Erythroblast (primary cell): ENCODE data around the gene COL2A1.

Experiments
- GATA1 ChIP-seq: IDR thresholded peaks from 2 replicates; pipeline ENCODE4 v1.6.1; 2011; ENCODE audit warnings: low read depth, mild to moderate bottlenecking, control low read depth, low read length, moderate library complexity
- POLR2A ChIP-seq: IDR thresholded peaks from 2 replicates; pipeline ENCODE4 v1.6.1; 2011; ENCODE audit warnings: mild to moderate bottlenecking, low read length

DNA sequence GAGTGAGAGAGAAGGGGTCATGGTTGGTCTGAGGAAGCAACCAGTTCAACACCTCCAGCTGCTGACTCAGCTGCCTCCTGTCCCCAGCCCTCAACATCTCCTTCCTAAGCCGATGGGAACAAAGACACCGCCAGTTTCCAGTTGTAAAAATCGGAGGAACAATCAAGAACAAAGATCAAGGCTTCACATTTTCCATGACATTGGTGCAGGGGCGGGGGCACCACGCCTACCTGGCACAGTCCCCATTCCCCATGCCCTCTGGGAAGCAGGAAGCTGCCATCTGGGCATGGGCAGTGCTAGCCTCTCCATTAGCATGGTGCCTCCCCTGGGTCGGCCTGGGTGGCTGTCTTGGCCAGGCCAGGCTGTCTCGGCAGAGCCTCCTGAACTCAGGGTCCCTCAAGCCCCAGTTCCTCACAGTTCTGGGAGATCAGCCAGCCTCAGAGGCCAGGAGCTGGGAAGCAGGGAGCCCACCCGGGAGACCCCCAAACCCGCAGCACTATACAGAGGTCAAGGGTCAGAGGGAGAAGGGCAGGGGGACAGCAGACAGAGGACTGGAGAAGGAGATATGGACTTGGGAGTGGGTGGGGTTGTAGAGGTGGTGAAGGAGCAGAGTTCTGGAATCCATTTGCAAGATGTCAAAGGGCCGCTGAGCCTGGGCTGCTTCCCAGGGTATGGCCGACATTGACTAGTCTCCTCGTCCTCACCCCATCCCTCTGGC is 60.5 kb downstream of the COL2A1 start:
- TF ChIP-seq POLR2A = no peak
- no peak for TF ChIP-seq GATA1
